Right atrium auricular region (tissue), 2 donors: ENCODE data around the gene XPR1. TPM values are rescaled to one million over a fixed set of nuclear protein-coding genes. Genes with fewer than 3 reads are reported as not detected.

Source experiments
- DNase-seq: peaks from one replicate; pipeline ENCODE4 v3.0.0-alpha.2; 2019; ENCODE audit warnings: low spot score
- H3K27ac ChIP-seq, 2 donors: fragments of 200-600 bp; sonication (generic); 1 replicate in 1 of 2; 2 replicates in 1 of 2; pipeline ENCODE4 v1.5.1; 2016 to 2019
- H3K27me3 ChIP-seq, 2 donors: fragments of 200-600 bp; sonication (generic); one replicate each; pipeline versions ENCODE4 v1.5.1 to v1.6.0; 2017 to 2019
- H3K36me3 ChIP-seq: fragments of 200-600 bp; sonication (generic); one replicate; pipeline ENCODE4 v1.5.1; 2016
- H3K4me1 ChIP-seq, 2 donors: fragments of 200-600 bp; sonication (generic); one replicate each; pipeline versions ENCODE4 v1.5.1 to v1.6.0; 2017 to 2019
- H3K4me3 ChIP-seq, 2 donors: fragments of 200-600 bp; sonication (generic); 1 replicate in 1 of 2; 2 replicates in 1 of 2; pipeline ENCODE4 v1.5.1; 2017 to 2019; ENCODE audit warnings: mild to moderate bottlenecking in 1 of 2, moderate library complexity in 1 of 2
- H3K9me3 ChIP-seq, 2 donors: fragments of 200-600 bp; sonication (generic); one replicate each; pipeline ENCODE4 v1.5.1; 2019
- total RNA-seq, 2 donors: library from RNA; depleted of rRNA; stranded (reverse); fragments of >200 nt; gene quantifications; one replicate each; pipeline ENCODE4 v1.1.0, GENCODE V29; 2016
- TF ChIP-seq, protein P1 (sequence below), 2 donors: fragments of 200-600 bp; sonication (generic); IDR thresholded peaks; one replicate each; pipeline ENCODE4 v1.5.1; 2019; ENCODE audit warnings: antibody characterized with exemption in 2 of 2

Gene XPR1
- total RNA-seq, result 10 to 100 TPM; 30.0 to 53.0 TPM

DNA sequence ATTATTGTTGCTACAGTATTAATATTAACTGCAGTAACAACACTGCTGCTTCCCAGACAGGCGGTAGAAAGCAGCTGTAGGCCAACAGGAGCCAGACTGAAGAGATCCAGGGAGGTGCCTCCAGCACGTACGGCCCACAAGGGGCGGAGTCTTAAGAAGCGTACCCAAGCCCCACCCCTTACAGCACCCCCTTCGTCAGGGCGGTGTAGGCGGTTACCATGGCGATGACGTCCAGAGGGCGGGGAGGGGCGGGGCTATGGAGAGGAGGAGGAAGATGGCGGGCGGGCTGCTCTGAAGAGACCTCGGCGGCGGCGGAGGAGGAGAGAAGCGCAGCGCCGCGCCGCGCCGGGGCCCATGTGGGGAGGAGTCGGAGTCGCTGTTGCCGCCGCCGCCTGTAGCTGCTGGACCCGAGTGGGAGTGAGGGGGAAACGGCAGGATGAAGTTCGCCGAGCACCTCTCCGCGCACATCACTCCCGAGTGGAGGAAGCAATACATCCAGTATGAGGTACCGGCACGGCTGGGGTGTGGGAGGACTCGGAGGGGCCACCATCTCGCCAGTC, at the start of gene XPR1:
TSS of gene XPR1 (plus strand) at position 257 of the 560 bp plus-strand sequence. CDS start at position 437, 180 bp downstream.
- Histone ChIP-seq H3K27ac (peak within 1 kb of the TSS; percentile 94 to 97), H3K27me3 (no peaks in the 10 kb centered on the region), H3K9me3 (no peaks in the 10 kb centered on the region), H3K4me1 (peaks cover 0 to 39% of the 10 kb centered on the region in 2 donors), H3K4me3 (peak within 1 kb of the TSS; percentile 91 to 95), H3K36me3 (no peaks in the 10 kb centered on the region)
- peak; percentile 98 for DNase-seq
- TF ChIP-seq, protein P1, sequence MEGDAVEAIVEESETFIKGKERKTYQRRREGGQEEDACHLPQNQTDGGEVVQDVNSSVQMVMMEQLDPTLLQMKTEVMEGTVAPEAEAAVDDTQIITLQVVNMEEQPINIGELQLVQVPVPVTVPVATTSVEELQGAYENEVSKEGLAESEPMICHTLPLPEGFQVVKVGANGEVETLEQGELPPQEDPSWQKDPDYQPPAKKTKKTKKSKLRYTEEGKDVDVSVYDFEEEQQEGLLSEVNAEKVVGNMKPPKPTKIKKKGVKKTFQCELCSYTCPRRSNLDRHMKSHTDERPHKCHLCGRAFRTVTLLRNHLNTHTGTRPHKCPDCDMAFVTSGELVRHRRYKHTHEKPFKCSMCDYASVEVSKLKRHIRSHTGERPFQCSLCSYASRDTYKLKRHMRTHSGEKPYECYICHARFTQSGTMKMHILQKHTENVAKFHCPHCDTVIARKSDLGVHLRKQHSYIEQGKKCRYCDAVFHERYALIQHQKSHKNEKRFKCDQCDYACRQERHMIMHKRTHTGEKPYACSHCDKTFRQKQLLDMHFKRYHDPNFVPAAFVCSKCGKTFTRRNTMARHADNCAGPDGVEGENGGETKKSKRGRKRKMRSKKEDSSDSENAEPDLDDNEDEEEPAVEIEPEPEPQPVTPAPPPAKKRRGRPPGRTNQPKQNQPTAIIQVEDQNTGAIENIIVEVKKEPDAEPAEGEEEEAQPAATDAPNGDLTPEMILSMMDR (IDR thresholded peaks at IDR 0.05), result peak in 1 of 2 donors; percentile 43

DNA sequence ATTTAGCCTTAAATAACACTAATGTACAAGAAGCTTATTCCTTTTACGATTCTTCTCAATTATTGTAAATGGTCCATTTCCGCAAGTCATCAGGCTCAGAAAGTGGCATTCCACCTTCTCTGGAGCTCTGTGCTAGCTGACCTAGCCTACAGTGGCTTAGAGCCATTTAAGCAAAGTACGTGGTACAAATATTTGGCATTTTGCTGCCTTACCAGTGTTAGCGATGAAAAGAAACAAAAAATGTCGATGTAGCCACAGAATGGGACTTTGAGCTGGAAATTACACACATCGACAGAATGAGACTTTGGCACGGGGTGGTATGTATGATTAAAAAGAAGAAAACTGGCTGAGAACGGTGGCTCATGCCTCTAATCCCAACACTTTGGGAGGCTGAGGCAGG, 47.0 kb upstream of the XPR1 start:
- TF ChIP-seq, protein P1 (IDR thresholded peaks at IDR 0.05), result no peak
- DNase-seq, result no peak
- H3K27ac ChIP-seq, result no peak overlapping the region
- H3K4me3 ChIP-seq, result no peak overlapping the region
- H3K9me3 ChIP-seq, result peaks cover 0 to 7% of the 10 kb centered on the region in 2 donors
- H3K4me1 ChIP-seq, result no peaks in the 10 kb centered on the region
- H3K27me3 ChIP-seq, result no peaks in the 10 kb centered on the region
- no peaks in the 10 kb centered on the region for H3K36me3 ChIP-seq

DNA sequence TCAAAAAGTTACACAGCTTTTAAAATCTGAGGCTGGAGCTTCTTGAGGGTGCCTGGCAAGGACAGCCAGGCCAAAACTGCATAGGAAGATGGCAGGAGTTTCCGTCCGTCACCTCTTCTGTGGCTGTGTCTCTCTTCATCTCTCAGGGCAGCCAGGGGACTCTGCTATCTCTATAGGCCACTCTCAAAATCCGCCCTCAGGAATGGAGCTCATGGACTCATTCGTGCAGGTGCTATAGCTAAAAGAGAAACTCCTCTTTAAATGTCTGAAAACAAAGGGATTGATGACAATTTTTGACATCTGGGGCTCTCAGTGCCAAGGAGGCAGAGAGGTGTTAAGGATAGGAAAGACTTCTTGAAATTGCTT, 45.8 kb upstream of the XPR1 start:
- Histone ChIP-seq H3K36me3 (no peaks in the 10 kb centered on the region), H3K4me1 (no peaks in the 10 kb centered on the region), H3K27ac (no peak overlapping the region), H3K27me3 (no peaks in the 10 kb centered on the region), H3K9me3 (peaks cover 0 to 7% of the 10 kb centered on the region in 2 donors), H3K4me3 (no peak overlapping the region)
- TF ChIP-seq, protein P1 (IDR thresholded peaks at IDR 0.05), result no peak
- DNase-seq, result no peak

DNA sequence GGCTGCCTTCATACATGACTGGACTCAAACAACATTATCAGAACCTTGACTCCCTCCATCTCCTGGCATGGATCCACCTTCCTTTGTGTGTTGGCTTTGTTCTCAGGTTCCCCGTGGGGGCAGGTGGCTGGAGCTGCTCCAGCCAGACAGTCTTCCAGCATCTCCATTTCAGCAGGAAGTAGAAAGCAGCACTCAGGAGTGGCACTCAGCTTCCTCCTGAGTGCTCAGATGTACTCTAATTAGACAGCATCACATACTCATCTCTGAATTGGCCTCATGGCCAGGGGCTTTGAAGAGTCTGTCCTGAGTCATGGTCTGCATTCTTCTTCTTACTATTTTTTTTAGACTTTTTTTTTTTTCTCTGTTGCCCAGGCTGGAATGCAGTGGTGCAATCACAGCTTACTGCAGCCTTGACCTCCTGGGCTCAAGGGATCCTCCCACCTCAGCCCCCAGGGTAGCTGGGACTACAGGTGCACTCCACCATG, 45.1 kb upstream of the XPR1 start:
- TF ChIP-seq, protein P1 (IDR thresholded peaks at IDR 0.05), result no peak
- Histone ChIP-seq H3K9me3 (peaks cover 0 to 7% of the 10 kb centered on the region in 2 donors), H3K4me1 (no peaks in the 10 kb centered on the region), H3K27ac (no peak overlapping the region), H3K27me3 (no peaks in the 10 kb centered on the region), H3K4me3 (no peak overlapping the region), H3K36me3 (no peaks in the 10 kb centered on the region)
- no peak for DNase-seq

DNA sequence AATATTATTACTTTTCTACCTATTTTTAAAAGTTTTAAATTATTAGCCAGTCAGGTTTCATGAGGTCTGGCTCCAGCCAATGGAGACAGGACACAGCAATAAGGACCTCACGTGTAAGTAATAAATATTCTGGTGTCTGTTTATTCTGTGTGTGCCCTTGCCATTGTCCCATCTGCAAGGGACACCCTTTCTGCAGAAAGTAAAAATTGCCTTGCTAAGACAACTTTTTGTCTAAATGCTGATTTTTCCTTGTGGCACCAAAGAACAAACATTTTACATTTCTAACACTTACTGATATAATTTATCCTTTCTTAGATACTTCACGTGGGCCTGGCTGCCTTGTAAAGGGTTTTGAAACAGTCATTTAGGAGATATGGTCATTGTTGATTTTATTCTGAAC, 43.7 kb upstream of the XPR1 start:
- peaks cover 0 to 7% of the 10 kb centered on the region in 2 donors for H3K9me3 ChIP-seq
- H3K27ac ChIP-seq, result no peak overlapping the region
- no peak overlapping the region for H3K4me3 ChIP-seq
- H3K36me3 ChIP-seq, result no peaks in the 10 kb centered on the region
- no peak for DNase-seq
- no peaks in the 10 kb centered on the region for H3K4me1 ChIP-seq
- TF ChIP-seq, protein P1 (IDR thresholded peaks at IDR 0.05), result no peak
- no peaks in the 10 kb centered on the region for H3K27me3 ChIP-seq

DNA sequence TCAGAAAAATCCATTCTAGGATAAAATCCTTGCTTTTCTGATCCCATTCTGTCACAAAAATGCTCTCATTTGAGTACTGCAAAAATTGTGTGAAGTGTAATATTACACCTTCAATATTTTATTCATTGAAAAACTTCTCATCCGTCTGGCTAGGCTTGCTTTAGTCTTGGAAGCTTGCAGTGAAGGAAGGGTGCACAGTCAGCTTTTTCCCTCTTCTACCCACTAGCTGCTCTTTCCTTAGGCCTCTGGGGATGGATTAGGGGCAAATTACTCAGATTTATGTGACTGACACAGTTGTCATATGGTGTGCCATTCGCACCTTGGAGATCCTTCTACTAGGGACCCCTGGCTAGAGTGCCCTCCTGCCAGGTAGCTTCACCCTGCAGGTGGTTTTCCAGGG, 40.9 kb upstream of the XPR1 start:
- Histone ChIP-seq H3K27ac (no peak overlapping the region), H3K36me3 (no peaks in the 10 kb centered on the region), H3K4me1 (no peaks in the 10 kb centered on the region), H3K9me3 (peaks cover 0 to 7% of the 10 kb centered on the region in 2 donors), H3K27me3 (no peaks in the 10 kb centered on the region), H3K4me3 (no peak overlapping the region)
- TF ChIP-seq, protein P1 (IDR thresholded peaks at IDR 0.05), result no peak
- no peak for DNase-seq
